ENCODE results near the gene PYGM.

Gene PYGM

DNA sequence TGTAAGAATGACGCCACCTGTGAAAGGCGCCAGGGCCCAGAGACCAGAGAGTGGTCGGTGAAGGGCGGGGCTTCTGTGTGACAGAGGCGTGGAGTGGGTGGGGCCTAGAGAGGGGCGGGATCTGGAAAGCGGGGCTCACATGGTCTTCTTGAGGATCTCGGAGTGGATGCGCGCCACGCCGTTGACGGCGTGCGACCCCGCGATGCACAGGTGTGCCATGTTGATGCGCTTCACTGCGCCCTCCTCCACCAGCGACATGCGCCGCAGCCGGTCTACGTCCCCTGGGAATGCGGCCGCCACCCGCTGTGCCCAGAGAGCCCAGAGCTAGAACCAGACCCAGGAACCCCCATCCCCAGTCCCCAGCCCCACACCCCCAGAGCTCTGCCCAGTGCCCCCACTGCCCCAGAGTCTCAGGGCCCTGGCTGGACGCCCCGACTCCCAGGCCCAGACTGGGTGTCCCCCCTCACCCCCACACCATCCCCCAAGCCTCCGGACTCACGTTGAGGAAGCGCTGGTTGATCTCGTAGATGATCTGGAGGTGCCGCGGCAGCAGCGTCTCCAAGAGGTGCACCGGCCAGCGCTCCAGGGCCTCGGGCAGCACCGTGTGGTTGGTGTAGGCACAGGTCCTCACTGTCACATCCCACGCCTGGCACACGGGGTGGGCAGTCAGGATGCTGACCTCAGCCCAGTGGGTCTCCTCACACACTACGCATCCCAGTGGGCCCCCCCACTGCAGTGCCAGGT, 6.2 kb downstream of the PYGM start:
- no peak for DNase-seq (ENCODE audit: low read depth in 2 of 2)

DNA sequence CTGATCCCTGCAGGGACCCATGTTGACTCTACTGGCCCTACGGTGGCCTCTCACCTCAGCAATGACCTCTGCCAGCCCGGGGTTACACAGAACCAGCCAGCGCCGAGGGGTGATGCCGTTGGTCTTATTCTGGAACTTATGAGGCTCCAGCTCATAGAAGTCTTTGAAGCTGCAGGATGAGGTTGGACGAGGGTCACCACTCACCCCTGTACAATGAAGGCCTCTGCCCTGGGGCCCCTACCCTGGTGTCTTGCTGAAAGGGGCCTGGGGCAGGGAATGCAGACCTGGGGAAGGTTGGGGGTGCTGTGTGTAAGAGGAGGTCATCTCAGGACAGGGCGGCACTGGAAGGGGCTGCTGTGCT, 6.8 kb downstream of the PYGM start:
- DNase-seq (ENCODE audit: low read depth in 2 of 2) = no peak

DNA sequence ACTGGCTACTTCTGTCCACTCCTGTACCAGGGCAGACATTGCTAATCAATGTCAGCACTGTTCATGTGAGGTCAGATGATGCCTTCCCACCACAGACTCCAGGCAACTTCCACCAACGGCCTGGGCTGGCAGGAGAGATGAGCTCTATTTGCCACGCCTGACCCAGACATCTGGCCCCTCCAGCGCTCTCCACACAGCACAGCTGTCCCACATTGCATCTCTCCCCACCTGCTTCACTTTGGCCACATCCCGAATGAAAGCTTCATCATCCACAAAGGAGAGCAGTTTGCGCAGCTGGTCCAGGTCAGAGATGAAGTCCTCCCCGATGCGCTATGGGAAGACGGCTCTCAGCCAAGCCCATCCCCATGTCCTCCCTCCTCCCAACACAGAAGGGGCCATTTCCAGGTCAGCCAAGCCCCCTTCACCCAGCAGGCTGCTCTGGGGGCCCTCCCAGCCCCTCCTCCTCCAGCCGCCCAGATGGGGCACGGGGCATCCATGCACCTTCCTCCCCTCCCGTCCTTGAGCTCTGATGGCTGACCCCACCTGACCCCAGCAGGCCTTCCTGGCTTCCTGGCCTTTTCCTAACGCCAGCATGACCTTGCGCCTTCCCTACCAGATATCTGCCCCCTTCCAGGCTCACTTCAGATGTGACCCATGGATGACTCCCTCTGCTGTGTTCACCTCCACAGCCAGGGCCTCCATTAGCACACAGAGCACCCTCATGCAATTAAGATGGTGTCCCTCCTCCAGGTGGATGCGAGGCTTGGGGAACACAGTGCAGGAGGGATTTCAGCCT, 7.4 kb downstream of the PYGM start:
- DNase-seq (ENCODE audit: low read depth in 2 of 2) = no peak

DNA sequence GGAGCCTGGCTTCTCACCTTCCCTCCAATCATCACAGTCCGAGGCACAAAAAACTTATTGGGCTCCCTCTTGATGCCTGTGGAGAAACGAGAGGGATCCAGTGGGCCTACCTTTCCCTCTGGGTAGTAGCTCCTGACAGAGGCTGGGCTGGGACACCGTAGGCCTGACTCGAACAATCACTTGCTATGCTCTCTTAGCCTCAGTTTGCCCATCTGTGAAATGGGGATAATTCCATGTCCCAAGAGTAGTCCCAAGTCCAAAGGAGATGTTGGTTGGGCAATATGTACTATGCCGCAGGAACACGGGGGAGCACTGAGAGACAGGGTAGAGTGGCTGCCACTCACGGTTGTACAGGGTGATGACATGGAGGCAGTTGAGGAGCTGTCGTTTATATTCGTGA, 8.2 kb downstream of the PYGM start:
- DNase-seq (ENCODE audit: low read depth in 2 of 2) = no peak

DNA sequence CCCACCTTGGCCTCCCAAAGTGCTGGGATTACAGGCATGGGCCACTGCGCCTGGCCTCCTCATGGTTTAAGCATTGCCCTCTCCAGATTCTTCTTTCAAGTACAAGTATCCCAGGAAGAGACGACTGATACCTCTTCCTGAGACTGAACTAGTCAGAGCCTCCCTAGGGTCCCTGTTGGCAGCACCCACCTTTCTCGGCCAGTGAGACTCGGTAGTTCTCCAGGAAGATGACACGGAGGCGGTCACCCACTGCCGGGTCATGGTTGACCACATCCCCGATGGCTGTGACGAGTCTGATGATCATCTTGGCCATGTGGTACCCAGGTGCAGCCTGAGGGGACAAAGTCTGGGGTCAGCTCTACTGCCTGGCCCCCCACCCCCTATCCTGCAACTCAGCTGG, 8.6 kb downstream of the PYGM start:
- no peak for DNase-seq (ENCODE audit: low read depth in 2 of 2)

DNA sequence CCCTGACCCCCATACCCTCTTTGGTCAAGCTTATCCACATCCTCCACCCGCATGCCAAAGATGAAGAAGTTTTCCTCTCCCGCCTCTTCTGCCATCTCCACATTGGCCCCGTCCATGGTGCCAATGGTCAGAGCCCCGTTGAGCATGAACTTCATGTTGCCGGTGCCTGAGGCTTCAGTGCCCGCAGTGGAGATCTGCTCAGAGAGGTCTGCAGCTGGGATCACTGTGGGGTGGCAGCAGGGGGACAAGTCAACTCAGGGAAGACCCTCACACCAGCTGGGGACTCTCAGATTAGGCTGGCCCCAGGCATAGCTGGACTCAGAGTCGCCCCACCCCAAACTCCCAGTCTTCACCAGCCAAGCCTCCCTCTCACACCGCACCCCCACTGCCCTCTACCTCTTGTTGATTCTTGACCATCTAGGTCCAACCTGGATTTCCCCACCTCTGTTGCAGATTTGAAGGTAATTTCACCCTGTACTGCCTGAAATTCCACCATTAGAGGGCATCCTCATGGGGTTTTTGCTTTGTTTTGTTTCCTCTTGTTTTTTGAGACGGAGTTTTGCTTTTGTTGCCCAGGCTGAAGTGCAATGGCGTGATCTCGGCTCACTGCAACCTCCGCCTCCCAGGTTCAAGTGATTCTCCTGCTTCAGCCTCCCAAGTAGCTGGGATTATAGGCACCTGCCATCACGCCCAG, 9.3 kb downstream of the PYGM start:
- no peak for DNase-seq (ENCODE audit: low read depth in 2 of 2)

DNA sequence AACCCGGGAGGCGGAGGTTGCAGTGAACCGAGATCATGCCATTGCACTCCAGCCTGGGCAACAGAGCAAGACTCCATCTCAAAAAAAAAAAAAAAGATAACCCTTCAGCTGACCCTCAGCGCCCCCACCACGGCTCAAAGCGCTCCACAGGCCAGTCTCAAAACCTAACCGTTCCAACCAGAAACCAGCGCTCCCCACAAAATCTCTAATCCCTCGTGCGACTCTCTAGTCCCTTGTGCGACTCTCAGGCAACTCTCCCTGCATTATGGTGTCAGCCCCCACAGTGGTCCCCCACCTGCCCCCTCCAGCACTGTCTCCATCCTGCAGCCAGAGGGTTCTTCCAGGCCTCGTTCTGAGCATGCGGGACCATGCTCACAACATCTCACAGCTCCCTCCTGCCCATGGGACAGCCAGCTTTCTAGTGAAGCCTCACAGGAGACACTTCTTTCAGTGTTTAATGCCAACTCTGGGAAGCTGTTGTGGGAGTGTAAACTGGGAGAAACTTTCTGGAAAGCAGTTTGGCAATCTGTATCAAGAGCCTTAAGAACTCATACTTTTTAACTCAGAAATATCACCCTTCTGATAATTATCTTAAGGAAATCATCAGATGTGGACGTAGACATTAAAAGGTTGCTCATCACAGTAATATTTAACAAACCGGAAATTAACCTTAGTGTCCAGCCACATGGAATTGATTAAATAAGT, 11.7 kb downstream of the PYGM start:
- no peak for DNase-seq (ENCODE audit: low read depth in 2 of 2)

DNA sequence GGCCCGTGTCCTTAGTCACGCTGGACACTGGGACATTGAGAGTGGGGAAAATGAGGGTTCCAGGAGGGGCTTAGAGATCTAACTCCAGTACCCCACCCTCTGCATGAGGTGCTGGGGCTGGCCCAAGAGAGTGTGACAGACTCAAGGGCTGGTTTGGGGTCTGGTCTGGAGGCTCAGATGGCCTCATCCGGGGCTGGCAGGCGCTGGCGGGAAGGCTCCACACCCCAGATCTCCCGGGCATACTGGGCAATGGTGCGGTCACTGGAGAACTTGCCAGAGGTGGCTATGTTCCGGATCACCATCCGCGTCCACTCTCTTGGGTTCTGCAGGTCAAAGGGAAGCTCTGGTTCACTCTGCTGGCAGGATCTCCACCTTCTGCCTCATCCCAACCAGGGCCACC, 13.3 kb downstream of the PYGM start:
- DNase-seq (ENCODE audit: low read depth in 2 of 2) = no peak

DNA sequence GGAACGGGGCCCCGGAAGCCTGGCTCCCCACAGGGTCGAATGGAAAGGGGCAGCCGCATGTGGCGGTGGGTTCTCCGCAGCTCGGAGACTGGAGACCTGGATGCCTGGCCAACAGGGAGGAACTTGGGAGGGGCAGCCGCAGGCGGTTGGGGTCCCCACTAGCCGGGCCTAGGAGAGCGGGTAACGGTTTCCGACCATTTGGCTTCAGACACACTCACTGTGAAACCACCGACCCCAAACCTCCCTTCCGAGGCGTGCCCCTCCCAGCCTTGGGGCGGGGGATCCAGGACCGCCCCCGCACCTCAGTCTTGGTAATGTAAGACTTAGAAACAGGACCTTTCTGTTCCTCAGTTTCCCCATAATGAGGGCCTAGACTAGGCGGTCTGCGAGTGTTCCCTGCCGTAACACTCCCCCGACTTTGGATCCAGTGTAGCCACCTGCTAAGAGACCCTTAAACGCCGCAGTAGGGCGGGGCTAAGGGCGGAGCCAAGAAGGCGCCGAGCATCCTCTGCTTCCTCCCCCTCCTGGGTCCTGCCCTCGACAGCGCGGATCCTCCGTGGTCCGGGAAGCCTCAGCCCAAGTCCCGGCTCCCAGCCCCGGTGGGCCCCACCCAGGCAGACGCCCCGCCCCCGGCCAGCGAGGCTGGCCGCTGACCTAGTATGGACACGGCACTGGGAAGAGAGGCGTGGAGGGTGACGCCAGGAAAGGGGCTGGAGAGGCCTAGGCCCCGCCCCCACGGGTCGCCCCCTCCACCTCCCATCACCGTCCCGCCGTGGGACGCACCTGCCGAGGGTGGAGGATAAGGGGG, 14.0 kb downstream of the PYGM start:
- DNase-seq (ENCODE audit: low read depth in 2 of 2) = no peak

DNA sequence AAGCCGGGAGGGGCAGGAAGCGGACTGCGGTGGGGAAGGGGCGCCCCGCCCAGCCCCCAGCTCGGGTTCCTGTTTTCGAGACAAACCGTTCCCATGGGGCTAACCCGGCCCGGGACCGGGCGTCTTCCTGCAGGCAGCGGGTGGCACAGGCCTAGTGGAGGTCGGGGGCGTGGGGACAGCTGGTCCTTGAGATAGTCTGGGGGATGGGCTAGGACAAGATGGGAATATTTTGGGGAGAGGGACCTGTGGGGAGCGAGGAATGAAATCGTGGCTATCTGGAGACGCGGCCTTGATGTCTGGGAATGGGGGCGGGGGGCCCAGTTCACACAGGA, 14.6 kb downstream of the PYGM start:
- DNase-seq (ENCODE audit: low read depth in 2 of 2) = no peak

DNA sequence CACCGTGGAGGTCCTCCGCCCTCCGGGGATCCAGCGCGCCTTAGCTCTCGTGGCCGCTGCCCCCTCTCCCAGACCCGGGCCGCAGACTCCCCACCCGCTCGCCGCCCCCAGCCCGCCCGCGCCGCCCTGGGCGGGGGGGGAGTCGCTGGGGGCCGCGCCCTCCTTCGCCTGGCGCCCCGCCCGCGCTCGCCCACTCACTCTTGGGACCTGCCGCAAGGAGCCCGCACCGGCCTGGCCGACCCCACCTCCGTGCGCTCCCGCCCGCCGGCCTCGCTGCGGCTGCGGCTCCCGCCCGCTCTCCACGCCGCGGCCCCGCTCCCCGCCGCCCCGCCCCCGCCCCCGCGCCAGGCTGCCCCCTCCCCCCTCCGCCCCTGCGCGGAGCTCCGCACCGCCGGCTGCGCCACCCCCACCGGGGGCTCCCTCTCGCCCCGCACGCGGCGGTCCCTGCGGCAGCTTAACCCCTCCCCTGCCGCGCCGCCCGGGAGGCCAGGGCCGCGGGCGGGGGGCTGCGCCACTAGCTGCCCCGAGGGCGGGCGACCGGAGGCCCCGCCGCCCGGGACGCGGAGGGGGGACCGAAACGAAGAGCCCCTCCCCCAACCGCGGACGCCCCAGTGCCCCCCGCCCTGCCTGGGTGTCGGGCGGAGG, 15.1 kb downstream of the PYGM start:
- no peak for DNase-seq (ENCODE audit: low read depth in 2 of 2)

DNA sequence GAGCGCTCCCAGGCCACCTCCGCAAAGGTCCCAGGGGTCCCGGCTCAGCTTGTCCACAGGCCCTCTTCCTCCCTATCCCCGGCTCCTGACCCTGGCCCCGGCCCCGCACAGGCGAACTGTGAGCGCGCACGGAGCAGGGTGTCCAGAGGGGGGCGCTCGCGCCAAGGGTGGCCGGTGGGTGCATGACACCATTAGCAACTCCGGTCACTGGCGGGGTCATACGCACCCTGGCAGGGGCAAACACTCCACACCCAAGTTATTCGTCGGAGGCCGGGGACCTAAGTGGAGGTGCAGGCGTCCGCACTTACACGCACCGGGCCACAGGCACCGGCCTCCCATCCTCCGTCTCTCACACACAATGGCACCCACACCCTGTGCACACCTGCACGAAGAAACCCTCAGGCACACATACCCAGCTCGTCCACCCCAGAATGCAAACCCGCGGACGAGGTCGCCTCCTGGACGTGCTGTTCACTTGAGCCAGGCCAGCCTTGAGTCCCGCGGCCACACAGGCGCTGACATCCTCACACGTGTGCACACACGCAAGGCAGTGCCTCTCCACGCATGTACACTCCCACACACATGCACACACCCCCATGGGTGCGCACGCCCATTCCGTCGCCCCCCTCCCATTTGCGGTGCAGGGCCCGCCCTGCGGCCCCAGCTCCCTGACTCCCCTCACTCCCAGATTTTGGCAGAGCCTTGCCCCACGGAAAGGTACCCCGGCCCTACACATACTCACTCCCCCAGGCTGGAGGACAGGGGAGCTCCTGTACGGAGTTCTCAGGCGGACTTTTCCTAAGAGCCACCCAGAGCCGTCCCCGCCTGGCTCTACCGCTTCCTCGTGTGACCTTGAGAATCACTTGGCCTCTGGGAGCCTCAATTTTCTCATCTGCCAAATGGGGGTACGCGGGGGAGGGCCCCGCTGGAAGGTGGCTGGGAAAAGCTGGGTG, 15.9 kb downstream of the PYGM start, which contains the start of gene RASGRP2:
Gene RASGRP2, minus strand, starts transcription at position 552 of the 953 bp plus-strand sequence. CDS start 1,276 bp downstream, outside the sequence.
- peak in 1 of 2 experiments; percentile 66 for DNase-seq (ENCODE audit: low read depth in 2 of 2)

DNA sequence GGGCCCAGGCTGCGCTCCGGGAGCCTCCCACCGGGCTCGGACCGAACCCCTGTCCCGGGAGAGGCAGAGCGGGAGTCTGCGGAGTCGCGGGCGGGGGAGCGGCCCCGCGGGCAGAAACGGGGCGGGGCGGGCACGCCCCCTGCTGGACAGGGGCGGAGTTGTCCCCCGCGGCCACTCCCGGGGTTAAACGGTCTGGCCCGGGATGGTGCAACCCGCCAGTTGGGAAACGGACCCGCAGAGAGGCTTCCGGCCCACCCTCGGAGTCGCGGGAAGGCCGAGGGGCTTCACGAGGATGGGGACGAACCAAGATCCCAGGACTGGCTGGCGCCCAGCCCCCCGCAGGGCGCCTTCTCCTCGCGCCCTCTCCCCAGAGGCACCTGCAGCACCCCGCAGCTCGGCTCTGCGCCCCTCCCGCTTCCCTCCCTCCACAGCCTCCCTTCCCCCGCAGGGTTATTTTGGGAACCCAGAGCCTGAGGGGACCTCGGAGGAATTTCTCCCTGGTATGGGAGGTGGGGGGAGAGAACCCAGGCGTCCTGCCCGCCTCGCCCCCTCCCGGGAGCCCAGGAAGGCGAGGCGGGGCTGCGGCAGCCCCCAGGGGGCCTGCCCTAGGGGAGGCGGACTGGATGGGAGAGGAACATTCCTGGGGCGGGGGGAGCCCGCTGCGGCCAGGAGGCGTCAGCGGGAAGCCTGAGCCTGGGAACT, 16.7 kb downstream of the PYGM start:
- DNase-seq (ENCODE audit: low read depth in 2 of 2) = peak; percentile 55 to 66

DNA sequence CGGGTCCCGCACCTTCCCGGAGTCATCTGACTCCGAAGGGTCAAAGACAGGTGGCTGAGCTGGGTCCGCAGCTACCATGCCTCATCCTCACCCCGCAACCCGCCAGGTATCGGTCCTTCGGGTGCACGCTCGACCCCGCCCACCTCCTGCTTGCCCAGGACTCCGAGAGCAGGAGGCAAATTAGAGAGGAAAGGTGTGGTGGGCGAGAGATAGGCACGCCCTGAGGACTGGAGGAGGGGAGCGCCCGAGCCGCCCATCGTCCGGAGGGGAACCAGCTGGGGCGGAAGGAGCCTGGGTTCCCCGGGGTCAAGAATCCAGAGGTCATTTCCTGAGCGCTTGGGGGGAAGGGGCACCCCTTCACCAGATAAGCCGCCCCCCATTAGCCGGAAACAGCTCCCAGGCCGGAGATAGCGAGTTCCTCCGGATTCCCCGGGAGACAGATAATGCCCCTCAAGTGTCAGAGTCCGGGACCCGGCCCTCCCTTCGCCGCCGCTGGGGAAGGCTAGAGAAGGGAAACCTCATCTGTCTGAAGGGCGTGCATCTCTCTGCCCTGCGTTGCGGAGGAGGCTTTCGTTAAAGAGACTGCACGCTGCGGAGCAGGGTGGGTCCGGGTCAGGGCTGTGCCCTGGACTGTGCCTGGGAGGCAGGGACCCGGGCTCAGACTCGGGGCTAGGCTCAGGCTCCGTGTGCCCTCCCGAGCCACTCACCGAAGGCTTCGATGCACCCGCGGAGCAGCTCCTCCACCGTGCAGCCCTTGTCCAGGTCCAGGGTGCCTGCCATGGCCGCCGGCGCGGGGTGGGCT, 17.5 kb downstream of the PYGM start:
- no peak for DNase-seq (ENCODE audit: low read depth in 2 of 2)

DNA sequence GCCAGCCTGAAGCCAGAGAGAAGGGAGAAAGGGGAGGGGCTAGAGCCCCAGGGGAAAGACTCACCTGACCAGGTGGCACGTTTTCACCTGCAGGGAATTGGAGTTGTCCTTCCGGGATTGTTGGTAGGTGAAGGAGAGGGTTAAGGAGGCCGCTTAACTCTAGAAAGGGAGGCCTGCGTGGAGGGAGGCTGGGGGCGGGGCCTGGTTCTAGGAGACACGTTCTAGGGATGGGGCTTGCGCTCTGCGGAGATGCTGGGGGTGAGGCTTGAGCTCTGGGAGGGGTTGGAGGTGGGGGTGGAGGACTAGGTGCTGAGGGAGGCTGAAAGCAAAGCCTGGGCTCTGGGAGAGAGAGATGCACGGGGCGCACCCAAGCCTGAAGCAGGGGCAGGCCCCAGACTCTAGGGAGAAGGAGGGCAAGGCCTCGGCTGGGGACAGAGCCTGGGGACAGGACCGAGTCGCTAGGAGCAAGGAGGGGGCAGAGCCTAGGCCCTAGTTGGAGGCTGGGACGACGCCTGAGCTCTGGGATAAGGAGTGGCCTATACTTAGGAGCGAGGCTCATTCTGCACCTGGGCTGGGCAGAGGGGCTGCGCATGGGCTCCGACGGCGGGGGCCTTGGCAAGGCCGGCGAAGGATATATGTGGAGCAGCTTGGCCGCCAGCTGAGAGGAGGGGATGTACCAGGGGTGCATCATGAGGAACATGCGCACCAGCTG, 18.2 kb downstream of the PYGM start:
- no peak for DNase-seq (ENCODE audit: low read depth in 2 of 2)

DNA sequence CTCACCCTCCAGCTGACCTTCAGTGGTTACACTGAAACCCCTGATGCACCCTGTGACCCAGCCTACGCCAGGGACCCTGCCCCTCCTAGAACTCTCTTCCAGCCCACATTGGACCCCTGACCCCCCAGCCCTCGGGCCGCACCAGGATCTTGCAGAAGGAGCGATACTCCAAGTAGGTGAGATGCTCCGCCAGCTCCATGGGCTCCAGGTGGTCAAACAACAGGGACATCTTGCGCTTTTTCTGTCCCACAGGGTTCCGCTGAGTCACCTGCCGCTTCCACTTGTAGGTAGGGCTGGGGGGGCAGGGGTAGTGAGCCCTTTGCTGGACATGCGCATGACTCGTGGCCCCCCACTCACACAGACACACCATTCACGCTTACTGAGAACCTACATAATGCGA, 19.9 kb downstream of the PYGM start:
- DNase-seq (ENCODE audit: low read depth in 2 of 2) = no peak

DNA sequence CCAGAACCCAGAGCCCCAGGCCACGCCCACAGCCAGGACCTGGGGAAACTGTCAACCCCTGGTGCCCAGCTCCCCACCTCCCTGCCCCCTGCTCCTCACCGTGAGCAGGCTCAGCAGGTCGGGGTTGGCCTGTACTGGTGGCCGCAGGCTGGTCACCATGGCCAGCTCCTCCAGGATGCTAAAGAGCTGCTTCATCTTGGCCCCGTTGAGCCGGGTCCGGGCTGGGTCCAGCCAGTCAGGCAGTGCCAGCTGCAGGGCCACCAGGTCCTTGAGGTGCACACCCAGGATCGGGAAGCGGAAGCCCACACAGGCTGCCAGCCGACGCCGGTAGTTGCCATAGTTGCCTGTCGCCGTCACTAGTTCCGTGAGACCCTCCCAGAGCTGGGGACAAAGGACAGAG, 23.1 kb downstream of the PYGM start:
- DNase-seq (ENCODE audit: low read depth in 2 of 2) = no peak

Measured in stimulated activated CD4-positive, alpha-beta T cell treated with anti-CD3 and anti-CD28 coated beads, Interleukin-12 subunit alpha, Interleukin-12 subunit beta, amount 100 ng/mL, for 24 hours (primary cell).